Osteocyte (in vitro differentiated cells): Measurements from ENCODE around the gene RNF146. TPM values are rescaled to one million over a fixed set of nuclear protein-coding genes. Genes with fewer than 3 reads are reported as not detected.

Source experiments
- DNase-seq: peaks from one replicate; pipeline ENCODE4 v3.0.0; 2021; ENCODE audit warnings: mixed read lengths; ENCODE audit not compliant: unreplicated experiment; ENCODE audit errors: extremely low spot score
- H3K27ac Mint-ChIP-seq: one replicate; pipeline ENCODE4 v1.8.0; 2021; ENCODE audit warnings: mild to moderate bottlenecking, mixed read lengths; ENCODE audit not compliant: unreplicated experiment
- H3K27me3 Mint-ChIP-seq: one replicate; pipeline ENCODE4 v1.8.0; 2021; ENCODE audit warnings: mixed read lengths; ENCODE audit not compliant: unreplicated experiment
- H3K36me3 Mint-ChIP-seq: one replicate; pipeline ENCODE4 v1.8.0; 2021; ENCODE audit warnings: mixed read lengths; ENCODE audit not compliant: unreplicated experiment
- H3K4me1 Mint-ChIP-seq: one replicate; pipeline ENCODE4 v1.8.0; 2021; ENCODE audit warnings: mixed read lengths; ENCODE audit not compliant: unreplicated experiment
- H3K4me3 Mint-ChIP-seq: one replicate; pipeline ENCODE4 v1.8.0; 2021; ENCODE audit warnings: mild to moderate bottlenecking, moderate library complexity, mixed read lengths; ENCODE audit not compliant: unreplicated experiment
- H3K9me3 Mint-ChIP-seq: one replicate; pipeline ENCODE4 v1.8.0; 2021; ENCODE audit warnings: mixed read lengths; ENCODE audit not compliant: unreplicated experiment
- CTCF ChIP-seq: fragments of 200-600 bp; sonication (generic); IDR thresholded peaks from 2 replicates; pipeline ENCODE4 v1.5.0; 2021; ENCODE audit warnings: antibody characterized with exemption, mild to moderate bottlenecking, moderate library complexity
- total RNA-seq: library from RNA; stranded (reverse); gene quantifications from 2 replicates; pipeline ENCODE4 v1.2.1, GENCODE V29; 2021

Gene RNF146
- total RNA-seq, 1 donor from 2014 or later = 58.4 TPM

GRCh38 chr6:127332383-127332961 lies 65.8 kb downstream of the RNF146 start:
- no peak overlapping the region for H3K27ac Mint-ChIP-seq
- H3K36me3 Mint-ChIP-seq = peaks cover 9% of the 10 kb centered on the region
- TF ChIP-seq CTCF = no peak
- no peaks in the 10 kb centered on the region for H3K27me3 Mint-ChIP-seq
- peaks cover 5% of the 10 kb centered on the region for H3K4me1 Mint-ChIP-seq
- no peak for DNase-seq
- H3K9me3 Mint-ChIP-seq = no peaks in the 10 kb centered on the region
- H3K4me3 Mint-ChIP-seq = no peak overlapping the region

Other genes with a start within 250 kb of the RNF146 start
- gene RSPO3, start 148.2 kb upstream of the RNF146 start, total RNA-seq = 4.0 and 4.5 TPM in 2 replicates
- gene ECHDC1, start 76.7 kb downstream of the RNF146 start, total RNA-seq = 45.0 and 47.2 TPM in 2 replicates
- gene KIAA0408, start 192.5 kb downstream of the RNF146 start, total RNA-seq = 0.27 TPM in 1 of 2 replicates, not detected in the other